HG03558 (cell line): ENCODE measurements around the gene PPP3R1.

ENCODE experiments used
- ATAC-seq: cut with Tn5 transposase; IDR thresholded peaks from one replicate; pipeline ENCODE4 v1.9.1; 2021; ENCODE audit warnings: moderate number of reproducible peaks; ENCODE audit not compliant: unreplicated experiment; ENCODE audit errors: extremely low read depth

Gene PPP3R1

DNA sequence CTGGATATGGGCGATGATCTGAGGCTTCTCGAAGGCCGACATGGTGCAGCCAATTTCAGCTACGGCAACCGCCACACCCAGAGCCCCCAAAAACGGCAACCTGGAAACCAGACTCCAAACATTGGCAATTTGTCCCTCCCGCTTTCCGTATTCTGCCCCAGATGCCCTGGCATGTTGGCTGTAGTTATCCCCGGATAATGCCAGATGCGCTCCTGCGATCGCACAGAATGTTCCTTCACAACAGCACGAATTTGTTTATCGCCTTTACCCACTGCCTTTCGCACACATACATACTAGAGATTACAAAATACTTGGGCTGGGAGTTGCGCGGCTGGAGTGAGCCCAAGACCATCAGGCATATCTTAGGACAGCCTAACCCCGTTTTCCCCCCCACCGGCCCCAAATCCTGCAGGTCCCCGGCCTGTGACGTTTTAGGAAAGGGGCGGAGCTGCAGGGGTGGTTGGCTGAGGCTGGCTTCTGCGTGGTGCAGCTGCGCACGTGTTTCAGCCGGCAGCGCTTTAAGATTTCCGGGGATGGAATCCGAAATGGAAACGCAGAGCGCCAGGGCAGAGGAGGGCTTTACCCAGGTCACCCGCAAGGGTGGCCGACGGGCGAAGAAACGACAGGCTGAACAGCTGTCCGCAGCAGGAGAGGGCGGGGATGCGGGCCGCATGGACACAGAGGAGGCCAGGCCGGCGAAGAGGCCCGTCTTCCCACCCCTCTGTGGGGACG lies 94.8 kb downstream of the PPP3R1 start, which contains the start of gene PNO1:
TSS of gene PNO1 (plus strand) at position 487 of the 732 bp plus-strand sequence. CDS start at position 534, 47 bp downstream.
- peak; percentile 81 for ATAC-seq

DNA sequence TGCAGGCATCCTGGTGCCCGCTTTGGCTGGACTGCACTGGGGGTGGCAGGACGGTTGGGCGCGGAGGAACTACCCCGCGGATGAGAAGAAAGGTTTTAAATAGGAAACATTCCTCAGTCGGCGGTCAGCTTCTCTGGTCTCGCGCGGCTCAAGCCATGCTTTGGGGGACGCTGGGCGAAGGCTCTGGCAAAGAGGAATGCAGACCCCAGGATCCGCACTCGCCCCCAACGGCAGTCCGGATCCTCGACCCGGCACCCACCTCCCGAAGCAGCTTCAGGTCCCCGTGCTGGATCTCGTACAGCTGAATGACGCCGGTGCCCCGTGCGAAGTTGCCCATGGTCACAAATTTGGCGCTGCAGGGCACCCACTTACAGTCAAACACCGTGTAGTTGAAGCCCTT lies 95.3 kb downstream of the PPP3R1 start:
- ATAC-seq, result peak; percentile 4

DNA sequence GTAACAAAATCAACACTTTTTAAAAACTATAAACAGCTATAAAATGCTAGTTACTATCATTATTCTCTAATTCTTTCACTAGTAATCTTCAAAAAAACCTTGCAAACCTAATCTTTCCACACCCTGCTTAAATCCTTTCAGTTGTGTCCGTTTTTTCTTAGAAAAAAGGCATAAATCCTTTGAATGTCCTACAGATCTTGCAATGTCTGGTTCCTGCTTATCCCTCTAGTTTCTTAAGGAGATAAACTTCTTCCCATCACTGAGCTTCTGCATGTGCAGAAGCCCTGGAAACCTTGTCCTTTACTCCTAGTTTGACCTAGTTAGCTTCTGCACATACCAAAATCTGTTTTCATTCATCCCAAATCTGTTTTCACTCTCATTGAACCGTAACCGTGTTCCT lies 95.9 kb downstream of the PPP3R1 start:
- no peak for ATAC-seq

DNA sequence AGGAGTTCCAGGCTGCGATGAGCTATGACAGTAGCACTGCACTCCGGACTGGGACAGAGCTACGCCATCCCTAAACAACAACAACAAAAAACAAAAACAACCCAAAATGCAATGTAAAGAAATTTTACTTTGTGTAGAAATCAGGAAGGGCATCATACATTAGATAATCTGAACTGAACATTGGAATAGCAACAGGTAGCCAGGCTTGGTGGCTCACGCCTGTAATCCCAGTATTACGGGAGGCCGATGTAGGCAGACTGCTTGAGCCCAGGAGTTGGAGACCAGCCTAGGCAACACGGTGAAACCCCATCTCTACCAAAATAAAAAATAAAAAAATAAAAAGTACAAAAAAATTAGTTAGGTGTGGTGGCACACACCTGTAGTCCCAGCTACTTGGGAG lies 96.7 kb downstream of the PPP3R1 start:
- no peak for ATAC-seq

DNA sequence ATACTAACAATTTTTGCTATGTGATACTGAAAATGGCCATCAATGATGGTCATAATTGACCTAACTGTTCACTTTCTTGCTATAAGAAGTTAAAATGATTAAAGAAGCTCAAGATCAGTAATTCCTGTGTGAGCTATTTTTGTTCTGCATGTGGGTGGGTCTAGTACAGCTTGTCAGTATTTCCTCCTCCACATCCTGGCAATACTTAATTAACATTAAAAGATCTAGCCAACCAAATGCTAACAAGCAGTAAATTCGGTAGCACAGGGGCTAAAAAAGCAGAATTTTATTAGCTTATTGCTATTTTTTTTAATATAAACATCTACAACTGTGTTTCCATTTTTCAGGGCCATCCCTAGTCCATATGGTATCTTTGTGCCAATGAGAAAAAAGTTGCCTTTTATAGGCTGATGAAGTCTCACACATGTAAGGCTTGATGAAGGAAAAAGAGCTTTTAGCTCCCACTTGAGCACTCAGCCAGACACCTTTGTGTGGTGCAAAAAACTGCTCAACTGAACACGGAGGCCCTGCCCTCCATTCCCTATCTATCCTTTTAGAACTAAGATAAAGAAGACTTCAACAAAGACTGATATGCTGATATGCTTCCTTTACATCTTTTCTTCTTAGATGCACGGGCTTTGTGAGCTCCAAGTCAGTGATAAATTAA lies 99.5 kb downstream of the PPP3R1 start:
- ATAC-seq, result no peak

DNA sequence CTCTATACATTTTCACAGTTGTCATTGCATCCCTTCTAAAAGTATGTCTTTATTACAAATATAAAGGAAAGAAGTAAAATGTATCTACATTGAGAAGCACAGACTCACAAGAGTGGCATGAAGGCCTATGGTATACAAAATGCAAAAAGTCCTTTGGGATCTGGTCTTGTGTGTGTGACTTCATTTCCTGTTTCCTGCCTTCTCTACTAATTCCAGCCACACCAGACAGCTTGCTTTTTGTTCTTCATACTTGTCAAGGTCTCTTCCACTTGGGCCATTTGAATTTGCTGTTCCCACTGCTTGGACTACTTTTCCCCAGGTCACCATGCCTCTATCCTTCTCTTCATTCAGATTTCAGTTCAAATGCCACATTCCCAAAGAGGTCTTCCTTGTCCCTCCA lies 101.3 kb downstream of the PPP3R1 start:
- ATAC-seq, result no peak

DNA sequence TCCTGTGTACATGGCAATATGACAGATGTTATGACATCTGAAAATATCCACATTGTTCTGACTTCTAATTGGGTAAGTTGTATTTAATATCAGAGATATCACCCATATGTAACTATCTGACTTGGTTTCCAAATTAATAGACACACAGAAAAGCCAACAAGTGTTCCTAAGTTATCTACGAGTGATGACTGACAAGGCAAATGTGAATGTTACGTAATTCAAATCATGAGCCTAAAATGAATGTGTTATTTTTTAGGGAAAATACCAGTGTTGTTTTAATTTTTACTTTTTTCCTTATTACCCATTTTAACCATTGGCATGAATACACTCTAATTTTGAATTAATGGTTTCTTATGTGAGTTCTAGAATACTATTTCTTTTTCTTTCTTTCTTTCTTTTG lies 110.5 kb downstream of the PPP3R1 start:
- no peak for ATAC-seq

DNA sequence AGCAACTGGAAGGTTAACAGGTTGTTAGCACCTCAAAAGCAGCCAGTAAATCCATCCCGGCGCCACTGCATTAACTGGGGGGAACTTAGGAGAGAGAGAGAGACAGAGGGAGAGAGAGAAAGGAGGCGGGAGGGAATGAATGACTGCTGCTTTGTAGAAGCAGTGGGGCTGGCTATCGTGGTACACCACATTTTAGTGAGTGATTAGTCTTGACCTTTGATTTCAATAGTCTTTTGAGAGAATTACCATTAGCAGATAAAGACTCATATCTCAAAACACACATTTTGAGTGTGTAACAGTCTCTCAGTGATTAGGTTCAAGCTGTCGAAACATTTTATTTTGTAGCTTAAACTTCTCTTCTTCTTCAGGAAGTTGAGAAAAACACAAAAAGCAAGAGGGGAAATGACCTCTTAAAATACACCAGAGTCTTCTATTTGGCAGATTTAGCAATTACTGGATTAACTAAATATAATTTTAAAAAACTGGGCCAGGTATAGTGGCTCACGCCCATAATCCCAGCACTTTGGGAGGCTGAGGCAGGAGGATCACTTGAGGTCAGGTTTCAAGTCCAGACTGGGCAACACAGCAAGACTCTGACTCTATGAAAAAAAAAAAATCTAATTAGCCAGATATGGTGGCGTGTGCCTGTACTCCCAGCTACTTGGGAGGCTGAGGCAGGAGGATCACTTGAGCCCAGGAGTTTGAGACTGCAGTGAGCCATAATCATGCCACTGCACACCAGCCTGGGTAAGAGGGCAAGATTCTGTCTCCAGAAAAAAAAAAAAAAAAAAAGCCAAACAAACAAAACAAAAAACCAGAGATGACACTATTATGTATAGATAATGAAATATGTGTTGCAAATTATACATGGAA lies 116.6 kb downstream of the PPP3R1 start:
- no peak for ATAC-seq

DNA sequence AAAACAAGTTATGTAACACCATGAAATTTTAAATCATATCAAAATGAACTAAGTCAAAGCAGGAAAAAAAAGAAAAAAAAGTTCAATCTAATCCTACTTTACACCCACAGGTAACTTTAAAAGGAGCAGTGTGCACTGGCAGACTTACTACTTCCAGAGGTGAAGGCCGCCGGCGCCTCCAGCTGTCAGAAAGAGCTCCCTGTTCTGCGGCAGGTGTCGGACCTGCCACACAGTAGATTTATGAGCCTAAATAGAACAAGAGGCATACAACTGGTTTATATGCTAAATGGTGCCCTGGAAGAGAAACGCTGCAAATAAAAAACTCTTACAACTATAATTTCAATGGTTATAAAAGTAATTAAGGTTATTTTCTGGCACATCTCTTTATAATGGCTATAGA lies 117.8 kb downstream of the PPP3R1 start:
- ATAC-seq, result no peak

DNA sequence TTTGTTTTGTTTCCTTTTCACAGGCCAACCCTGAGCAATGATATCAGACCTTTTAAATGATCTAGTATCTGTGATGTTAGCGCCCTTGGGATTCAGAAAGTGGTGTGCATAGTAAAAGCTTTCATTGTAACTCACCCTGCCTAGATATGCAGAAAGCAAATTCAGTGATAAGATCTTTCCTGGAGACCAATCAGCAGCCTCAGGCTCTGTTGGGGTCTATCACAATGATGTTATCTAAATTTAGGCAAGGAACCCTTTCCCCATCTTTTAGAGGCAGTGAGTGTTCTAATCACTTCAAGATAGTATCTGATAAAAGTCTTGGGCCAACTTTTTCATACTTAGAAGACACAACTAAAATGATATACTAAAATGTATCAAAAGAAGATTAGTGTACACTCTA lies 118.2 kb downstream of the PPP3R1 start:
- ATAC-seq, result no peak
